Body of pancreas (tissue), 4 donors: ENCODE measurements around the gene CNTNAP2. TPM values are rescaled to one million over a fixed set of nuclear protein-coding genes. Genes with fewer than 3 reads are reported as not detected.

Experiments
- ATAC-seq: fragments of 150-250 bp; one replicate; pipeline ENCODE4 v1.9.1; 2016
- DNase-seq, 4 donors: peaks; one replicate each; pipeline ENCODE4 v3.0.0-alpha.2; 2019
- H3K27ac ChIP-seq, 4 donors: fragments of 200-600 bp; sonication (generic); 1 replicate in 3 of 4; 2 replicates in 1 of 4; pipeline versions ENCODE4 v1.5.1 to v1.6.1; 2016 to 2019; ENCODE audit warnings: mild to moderate bottlenecking in 1 of 4, mixed read lengths in 1 of 4, moderate library complexity in 1 of 4
- H3K27me3 ChIP-seq, 2 donors: fragments of 200-600 bp; sonication (generic); one replicate each; pipeline ENCODE4 v1.6.0; 2016; ENCODE audit warnings: mild to moderate bottlenecking in 1 of 2
- H3K36me3 ChIP-seq, 2 donors: fragments of 200-600 bp; sonication (generic); replicated peaks in 1 of 2; 2 replicates each; pipeline ENCODE4 v1.5.1; 2016; ENCODE audit warnings: low read depth in 2 of 2; ENCODE audit not compliant: insufficient read depth in 1 of 2
- H3K4me1 ChIP-seq: fragments of 200-600 bp; sonication (generic); one replicate; pipeline ENCODE4 v1.6.0; 2016
- H3K4me3 ChIP-seq, 2 donors: fragments of 200-600 bp; sonication (generic); 1 replicate in 1 of 2; 2 replicates in 1 of 2; pipeline ENCODE4 v1.5.1; 2016 to 2019
- H3K9me3 ChIP-seq, 3 donors: fragments of 200-600 bp; sonication (generic); 1 replicate in 2 of 3; 2 replicates in 1 of 3; pipeline ENCODE4 v1.5.1; 2016
- CTCF ChIP-seq, 7 experiments: fragments of 450-650 bp in 4 of 7; fragments of 200-600 bp in 3 of 7; sonication (generic) in 3 of 7; IDR thresholded peaks; one replicate each; pipeline ENCODE4 v1.5.1; 2016 to 2019; ENCODE audit warnings: antibody characterized with exemption in 7 of 7
- POLR2A ChIP-seq, 3 donors: fragments of 450-650 bp; IDR thresholded peaks; one replicate each; pipeline ENCODE4 v1.6.1; 2016; ENCODE audit warnings: antibody characterized with exemption in 3 of 3, mild to moderate bottlenecking in 2 of 3
- WGBS, 2 donors: methylation state at CpG; one replicate each; pipeline ENCODE4 v1.1.5; 2017; 5-methylcytosine and 5-hydroxymethylcytosine counted together
- intact Hi-C: fragments of 100-400 bp; cut with DNase I; formaldehyde crosslinking; loops from one replicate; pipeline ENCODE4 v1.15.1; 2023
- total RNA-seq, 2 donors: library from RNA; depleted of rRNA; stranded (reverse); fragments of >200 nt; gene quantifications; one replicate each; pipeline ENCODE4 v1.1.0, GENCODE V29; 2016

The CNTNAP2 gene
- total RNA-seq, 2 donors from 2014 or later, result 1.0 TPM; not detected in 1

GRCh38 chr7:147805996-147806576 is 1689.5 kb downstream of the CNTNAP2 start:
- TF ChIP-seq POLR2A (IDR thresholded peaks at IDR 0.05) (no peak), CTCF (IDR thresholded peaks at IDR 0.05) (no peak)
- Histone ChIP-seq H3K4me1 (no peaks in the 10 kb centered on the region), H3K4me3 (no peak overlapping the region), H3K27me3 (no peaks in the 10 kb centered on the region), H3K9me3 (no peaks in the 10 kb centered on the region), H3K36me3 (no peaks in the 10 kb centered on the region), H3K27ac (no peak overlapping the region)
- DNase-seq, result no peak
- no peak for ATAC-seq
- intact Hi-C loops, result no loop called here

- no peaks in the 10 kb centered on the region for H3K36me3 ChIP-seq
- no peaks in the 10 kb centered on the region for H3K4me1 ChIP-seq
- no peak for DNase-seq
- H3K27me3 ChIP-seq, result no peaks in the 10 kb centered on the region
- 35 to 39% methylated on average over 3 of the region's 3 CpGs for WGBS, 2 donors
- no peak overlapping the region for H3K4me3 ChIP-seq
- TF ChIP-seq POLR2A (IDR thresholded peaks at IDR 0.05) (no peak), CTCF (IDR thresholded peaks at IDR 0.05) (no peak)
- no peak for ATAC-seq
- no peaks in the 10 kb centered on the region for H3K9me3 ChIP-seq
- intact Hi-C loops, result no loop called here
- H3K27ac ChIP-seq, result no peak overlapping the region
These were observed 1693.2 kb downstream of the CNTNAP2 start for GRCh38 chr7:147809786-147810185.

GRCh38 chr7:147810269-147810668 is 1693.7 kb downstream of the CNTNAP2 start:
- H3K27ac ChIP-seq, result no peak overlapping the region
- ATAC-seq, result no peak
- no peaks in the 10 kb centered on the region for H3K36me3 ChIP-seq
- H3K27me3 ChIP-seq, result no peaks in the 10 kb centered on the region
- DNase-seq, result no peak
- no peaks in the 10 kb centered on the region for H3K9me3 ChIP-seq
- intact Hi-C loops, result no loop called here
- no peak overlapping the region for H3K4me3 ChIP-seq
- H3K4me1 ChIP-seq, result no peaks in the 10 kb centered on the region
- no peak for TF ChIP-seq POLR2A (IDR thresholded peaks at IDR 0.05)
- TF ChIP-seq CTCF (IDR thresholded peaks at IDR 0.05), result no peak

- no peaks in the 10 kb centered on the region for H3K9me3 ChIP-seq
- ATAC-seq (no peak), DNase-seq (no peak)
- intact Hi-C loops, result no loop called here
- H3K27ac ChIP-seq, result no peak overlapping the region
- no peaks in the 10 kb centered on the region for H3K36me3 ChIP-seq
- 77 to 79% methylated on average over 5 of the region's 5 CpGs for WGBS, 2 donors
- no peaks in the 10 kb centered on the region for H3K27me3 ChIP-seq
- H3K4me3 ChIP-seq, result no peak overlapping the region
- no peaks in the 10 kb centered on the region for H3K4me1 ChIP-seq
- no peak for TF ChIP-seq POLR2A (IDR thresholded peaks at IDR 0.05)
These were observed 1695.3 kb downstream of the CNTNAP2 start for GRCh38 chr7:147811923-147812322.

- Histone ChIP-seq H3K27me3 (no peaks in the 10 kb centered on the region), H3K27ac (no peak overlapping the region), H3K9me3 (no peaks in the 10 kb centered on the region), H3K4me3 (no peak overlapping the region), H3K4me1 (no peaks in the 10 kb centered on the region), H3K36me3 (no peaks in the 10 kb centered on the region)
- no peak for TF ChIP-seq CTCF (IDR thresholded peaks at IDR 0.05)
- TF ChIP-seq POLR2A (IDR thresholded peaks at IDR 0.05), result no peak
- intact Hi-C loops, result no loop called here
- no peak for ATAC-seq
- DNase-seq, result no peak
These were observed 1696.7 kb downstream of the CNTNAP2 start for GRCh38 chr7:147813316-147813715.
